ENCODE results near the gene NEUROG1.

The NEUROG1 gene

DNA sequence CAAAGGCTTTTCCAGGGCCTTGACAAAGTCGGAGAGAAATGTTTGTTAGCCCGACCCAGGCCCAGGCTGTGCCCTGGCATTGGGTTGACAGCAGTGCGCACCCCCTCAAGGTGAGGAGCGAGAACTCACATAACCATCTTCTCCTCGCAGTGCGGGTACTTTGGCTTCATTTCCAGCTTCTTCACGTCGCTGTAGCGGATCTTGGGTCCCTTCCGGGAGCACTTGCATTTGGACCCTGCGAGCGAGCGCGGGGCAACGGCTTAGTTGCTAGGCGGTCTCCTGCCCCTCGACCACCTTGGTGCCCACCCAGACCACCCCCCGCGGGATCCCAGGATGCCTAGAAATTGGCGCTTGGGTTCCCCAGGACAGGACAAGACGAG, 42.5 kb upstream of the NEUROG1 start:
- POLR2A ChIA-PET, result no interaction called here
- CTCF ChIA-PET, result interaction anchor here (0.9 to 4.6 kb wide), 4 partner anchors 12 to 257 kb away, joined by 3 to 37 read pairs (median 4); no protein-coding TSS in a partner anchor
- TF ChIP-seq CTBP1 (IDR thresholded peaks at IDR 0.05; ENCODE audit: borderline replicate concordance) (no peak), SP1 (IDR thresholded peaks at IDR 0.05) (no peak), FOXK2 (IDR thresholded peaks at IDR 0.05) (no peak), BHLHE40 (IDR thresholded peaks at IDR 0.05; ENCODE audit: borderline replicate concordance) (no peak), FOXA1 (IDR thresholded peaks at IDR 0.05) (no peak), SUZ12 (IDR thresholded peaks at IDR 0.05) (no peak), TARDBP (IDR thresholded peaks at IDR 0.05) (no peak), ZNF384 (IDR thresholded peaks at IDR 0.05) (no peak), FOXM1 (IDR thresholded peaks at IDR 0.05; ENCODE audit: borderline replicate concordance) (no peak), LEF1 (IDR thresholded peaks at IDR 0.05; ENCODE audit: borderline replicate concordance) (no peak), ARNT (IDR thresholded peaks at IDR 0.05) (no peak)
- TF ChIP-seq, protein P1, sequence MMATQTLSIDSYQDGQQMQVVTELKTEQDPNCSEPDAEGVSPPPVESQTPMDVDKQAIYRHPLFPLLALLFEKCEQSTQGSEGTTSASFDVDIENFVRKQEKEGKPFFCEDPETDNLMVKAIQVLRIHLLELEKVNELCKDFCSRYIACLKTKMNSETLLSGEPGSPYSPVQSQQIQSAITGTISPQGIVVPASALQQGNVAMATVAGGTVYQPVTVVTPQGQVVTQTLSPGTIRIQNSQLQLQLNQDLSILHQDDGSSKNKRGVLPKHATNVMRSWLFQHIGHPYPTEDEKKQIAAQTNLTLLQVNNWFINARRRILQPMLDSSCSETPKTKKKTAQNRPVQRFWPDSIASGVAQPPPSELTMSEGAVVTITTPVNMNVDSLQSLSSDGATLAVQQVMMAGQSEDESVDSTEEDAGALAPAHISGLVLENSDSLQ (IDR thresholded peaks at IDR 0.05), result no peak
- no peak for DNase-seq (ENCODE audit: extremely low spot score)

DNA sequence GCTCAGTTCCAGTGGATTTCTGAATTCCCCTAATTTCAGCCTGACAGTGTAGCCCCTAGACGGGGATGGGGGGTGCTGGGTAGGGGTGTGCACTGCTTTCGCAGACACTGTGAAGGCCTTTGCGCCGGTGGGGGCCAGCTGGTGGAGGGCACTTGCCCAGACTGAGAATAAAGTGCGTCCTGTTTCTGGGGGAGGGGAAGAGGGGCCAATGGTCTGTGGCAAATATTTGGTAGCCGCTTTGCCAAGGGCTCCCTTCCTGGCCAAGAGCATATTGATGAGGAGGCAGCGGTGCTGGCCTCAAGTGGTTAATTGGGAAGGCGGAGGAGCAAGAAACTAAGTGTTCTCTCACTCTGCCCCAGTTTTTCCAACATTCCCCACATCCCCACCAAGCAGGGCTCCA, 41.7 kb upstream of the NEUROG1 start:
- TF ChIP-seq TARDBP (IDR thresholded peaks at IDR 0.05) (no peak), NFRKB (IDR thresholded peaks at IDR 0.05) (no peak), ARNT (IDR thresholded peaks at IDR 0.05) (no peak)
- no peak for DNase-seq (ENCODE audit: extremely low spot score)
- ChIA-PET CTCF (interaction anchor here (0.7 to 1.8 kb wide), 4 partner anchors 11 to 253 kb away, joined by 4 to 14 read pairs (median 5); no protein-coding TSS in a partner anchor), POLR2A (interaction anchor here (1.3 kb wide), 1 partner anchor 10 kb away, joined by 3 read pairs; no protein-coding TSS in a partner anchor)

DNA sequence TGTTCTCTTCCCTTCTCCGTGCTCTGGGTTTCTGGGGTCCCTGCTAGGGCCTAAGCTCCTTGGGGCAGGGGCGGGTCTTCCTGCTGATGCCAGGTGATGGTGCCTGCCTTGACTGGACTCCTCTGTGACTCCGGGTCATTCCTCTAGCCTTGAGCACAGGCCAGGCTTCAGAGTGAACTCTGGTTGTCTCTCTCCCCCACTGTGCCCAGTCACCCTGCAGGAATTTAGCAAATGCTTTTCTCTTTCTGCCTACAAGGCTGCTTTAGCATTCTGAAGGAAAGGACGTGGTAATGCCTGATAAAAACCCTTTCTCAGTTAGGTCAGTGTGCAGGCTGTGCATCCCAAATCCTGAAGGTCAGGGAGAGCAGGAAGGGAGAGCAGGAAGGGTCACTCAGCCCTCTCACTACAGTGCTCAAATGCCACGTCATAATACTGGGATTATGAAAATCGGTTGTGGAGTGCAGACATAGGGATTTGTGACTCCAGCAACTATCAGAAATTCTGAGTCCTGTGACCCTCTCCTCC, 40.4 kb upstream of the NEUROG1 start:
- ChIA-PET CTCF (interaction anchor here (1.2 to 1.5 kb wide), 2 partner anchors 10 to 15 kb away, joined by 6 to 14 read pairs; no protein-coding TSS in a partner anchor), POLR2A (interaction anchor here (1.3 kb wide), 1 partner anchor 8 kb away, joined by 3 read pairs; no protein-coding TSS in a partner anchor)
- TF ChIP-seq SP1 (IDR thresholded peaks at IDR 0.05), result no peak
- TF ChIP-seq NFRKB (IDR thresholded peaks at IDR 0.05), result no peak
- TF ChIP-seq ARNT (IDR thresholded peaks at IDR 0.05), result no peak
- TF ChIP-seq CTBP1 (IDR thresholded peaks at IDR 0.05; ENCODE audit: borderline replicate concordance), result no peak
- no peak for DNase-seq (ENCODE audit: extremely low spot score)

DNA sequence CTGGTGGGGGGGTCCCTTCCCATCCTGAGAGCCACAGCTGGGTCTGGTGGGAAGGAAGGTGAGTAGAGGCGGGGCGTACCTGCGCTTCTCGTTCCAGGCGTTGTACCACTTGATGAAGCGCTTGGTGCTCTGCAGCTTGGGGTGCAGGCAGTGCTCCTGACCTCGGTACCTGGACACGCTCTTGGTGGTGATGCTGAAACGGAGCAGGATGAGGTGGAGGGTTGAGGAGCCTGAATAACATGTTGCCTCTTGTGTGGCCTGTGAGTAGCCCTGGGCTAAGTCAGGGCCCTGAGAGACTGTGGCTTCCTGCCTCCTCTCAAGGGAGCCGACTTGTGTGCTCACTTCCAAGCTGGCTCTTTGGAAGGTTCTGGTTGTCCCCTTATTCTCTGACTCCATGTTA, 38.7 kb upstream of the NEUROG1 start:
- TF ChIP-seq CTBP1 (IDR thresholded peaks at IDR 0.05; ENCODE audit: borderline replicate concordance) (no peak), FOXA1 (IDR thresholded peaks at IDR 0.05) (no peak), HDGF (IDR thresholded peaks at IDR 0.05; ENCODE audit: borderline replicate concordance) (no peak), BHLHE40 (IDR thresholded peaks at IDR 0.05; ENCODE audit: borderline replicate concordance) (no peak), SP1 (IDR thresholded peaks at IDR 0.05) (no peak), FOXM1 (IDR thresholded peaks at IDR 0.05; ENCODE audit: borderline replicate concordance) (no peak), ELF4 (IDR thresholded peaks at IDR 0.05) (no peak), SUZ12 (IDR thresholded peaks at IDR 0.05) (no peak), NFRKB (IDR thresholded peaks at IDR 0.05) (no peak), TARDBP (IDR thresholded peaks at IDR 0.05) (no peak), ARNT (IDR thresholded peaks at IDR 0.05) (no peak), LEF1 (IDR thresholded peaks at IDR 0.05; ENCODE audit: borderline replicate concordance) (no peak)
- TF ChIP-seq, protein P1 (IDR thresholded peaks at IDR 0.05), result no peak
- ChIA-PET CTCF (interaction anchor here (1.3 kb wide), 1 partner anchor 8 kb away, joined by 6 read pairs; no protein-coding TSS in a partner anchor), POLR2A (no interaction called here)
- DNase-seq (ENCODE audit: extremely low spot score), result no peak

DNA sequence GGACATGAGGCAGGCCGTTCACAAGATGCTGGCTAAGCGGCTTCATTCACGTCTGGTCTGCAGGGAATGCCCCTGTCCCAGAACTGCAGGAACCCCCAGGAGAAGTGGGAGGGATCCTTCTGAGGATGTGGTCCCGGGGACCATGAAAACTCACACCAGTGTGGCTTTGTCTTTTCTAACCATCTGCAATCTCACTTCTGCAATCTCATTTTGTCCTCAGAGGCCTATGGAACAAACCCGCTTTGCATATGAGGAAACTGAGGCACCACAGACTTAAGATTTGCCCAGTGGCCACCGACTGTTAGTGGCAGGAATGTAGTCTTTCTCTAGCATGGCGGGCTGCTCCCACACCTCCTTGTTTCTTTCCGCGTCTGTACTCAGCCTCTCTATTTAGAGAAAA, 36.1 kb upstream of the NEUROG1 start:
- TF ChIP-seq ARNT (IDR thresholded peaks at IDR 0.05) (no peak), LEF1 (IDR thresholded peaks at IDR 0.05; ENCODE audit: borderline replicate concordance) (no peak), FOXA1 (IDR thresholded peaks at IDR 0.05) (no peak)
- ChIA-PET CTCF (no interaction called here), POLR2A (no interaction called here)
- DNase-seq (ENCODE audit: extremely low spot score), result no peak

DNA sequence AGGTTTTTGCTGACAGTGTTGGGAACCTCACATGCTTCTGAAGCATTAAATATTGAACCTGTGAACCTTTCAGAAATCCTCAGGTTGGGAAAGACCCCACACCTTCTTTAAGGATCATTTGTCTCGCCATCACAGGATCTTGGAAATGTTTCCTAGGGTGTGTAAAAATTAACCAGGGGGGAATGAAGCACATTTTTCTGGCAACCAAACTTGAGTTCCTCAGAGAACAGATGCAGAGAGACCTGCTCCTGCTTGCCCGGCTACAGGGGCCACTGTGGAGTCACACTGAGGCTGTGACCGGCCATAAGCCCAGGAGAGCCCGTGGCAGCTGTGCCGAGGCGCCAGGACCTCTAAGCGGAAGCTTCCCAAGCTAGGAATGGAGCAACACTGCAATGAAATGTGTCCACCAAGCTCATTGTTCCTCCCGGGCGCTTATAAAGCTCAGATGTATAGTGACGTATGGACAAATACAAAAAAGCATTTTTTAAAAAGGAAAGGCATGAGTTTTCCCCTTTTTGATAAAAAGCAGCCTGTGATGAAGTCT, 35.4 kb upstream of the NEUROG1 start:
- CTCF ChIA-PET, result interaction anchor here (0.6 to 2.7 kb wide), 7 partner anchors 18 to 263 kb away, joined by 3 to 13 read pairs (median 4); partner anchors contain the start of gene SLC25A48
- DNase-seq (ENCODE audit: extremely low spot score), result no peak
- POLR2A ChIA-PET, result no interaction called here
- no peak for TF ChIP-seq CTBP1 (IDR thresholded peaks at IDR 0.05; ENCODE audit: borderline replicate concordance)
- no peak for TF ChIP-seq ZNF384 (IDR thresholded peaks at IDR 0.05)
- TF ChIP-seq FOXM1 (IDR thresholded peaks at IDR 0.05; ENCODE audit: borderline replicate concordance), result no peak
- no peak for TF ChIP-seq BHLHE40 (IDR thresholded peaks at IDR 0.05; ENCODE audit: borderline replicate concordance)
- TF ChIP-seq, protein P1 (IDR thresholded peaks at IDR 0.05), result no peak
- TF ChIP-seq LEF1 (IDR thresholded peaks at IDR 0.05; ENCODE audit: borderline replicate concordance), result no peak
- no peak for TF ChIP-seq TARDBP (IDR thresholded peaks at IDR 0.05)

DNA sequence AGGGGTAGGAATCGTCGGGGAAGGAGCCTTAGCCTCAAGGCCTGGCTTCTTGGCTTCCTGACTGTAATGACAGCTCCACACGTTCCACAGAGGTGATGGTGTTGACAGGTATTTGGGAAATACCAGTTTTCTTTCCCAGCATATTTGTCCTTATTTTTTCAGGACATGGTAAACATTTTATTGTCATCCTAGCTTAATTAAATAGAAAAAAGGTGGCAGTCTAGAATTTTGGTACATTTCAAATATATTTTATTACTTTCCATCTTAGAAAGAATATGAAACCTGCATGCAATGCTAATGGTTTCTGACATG, 34.6 kb upstream of the NEUROG1 start:
- ChIA-PET POLR2A (no interaction called here), CTCF (interaction anchor here (0.7 to 2.7 kb wide), 9 partner anchors 10 to 603 kb away, joined by 3 to 13 read pairs (median 6); partner anchors contain the start of gene SLC25A48)
- DNase-seq (ENCODE audit: extremely low spot score), result no peak
- TF ChIP-seq CTBP1 (IDR thresholded peaks at IDR 0.05; ENCODE audit: borderline replicate concordance) (no peak), SUZ12 (IDR thresholded peaks at IDR 0.05) (no peak), FOXA1 (IDR thresholded peaks at IDR 0.05) (no peak), L3MBTL2 (conservative IDR thresholded peaks at IDR 0.05) (no peak), LEF1 (IDR thresholded peaks at IDR 0.05; ENCODE audit: borderline replicate concordance) (no peak), ARNT (IDR thresholded peaks at IDR 0.05) (no peak), ZNF384 (IDR thresholded peaks at IDR 0.05) (no peak), FOXK2 (IDR thresholded peaks at IDR 0.05) (no peak), SP1 (IDR thresholded peaks at IDR 0.05) (no peak), FOXM1 (IDR thresholded peaks at IDR 0.05; ENCODE audit: borderline replicate concordance) (no peak)
- TF ChIP-seq, protein P1 (IDR thresholded peaks at IDR 0.05), result no peak
